Left lobe of liver (tissue), 2 donors: Measurements from ENCODE around the gene C4orf50. TPM values are rescaled to one million over a fixed set of nuclear protein-coding genes. Genes with fewer than 3 reads are reported as not detected.

ENCODE experiments used
- ATAC-seq: fragments of 200-7000 bp; cut with Tn5 transposase; one replicate; pipeline ENCODE4 v1.9.1; 2020; ENCODE audit warnings: mild to moderate bottlenecking, moderate library complexity
- DNase-seq: peaks from one replicate; pipeline ENCODE4 v3.0.0-alpha.2; 2020; ENCODE audit warnings: low spot score
- total RNA-seq: library from RNA; stranded (reverse); gene quantifications from one replicate; pipeline ENCODE4 v1.2.1, GENCODE V29; 2021
- donor health status: DM: no; HTN: no; CAD: no; lungs with moderate emphysema.
- donor health status: DM: no; HTN: yes; CAD: no.

The C4orf50 gene
- total RNA-seq, 1 donor from 2014 or later, result not detected

DNA sequence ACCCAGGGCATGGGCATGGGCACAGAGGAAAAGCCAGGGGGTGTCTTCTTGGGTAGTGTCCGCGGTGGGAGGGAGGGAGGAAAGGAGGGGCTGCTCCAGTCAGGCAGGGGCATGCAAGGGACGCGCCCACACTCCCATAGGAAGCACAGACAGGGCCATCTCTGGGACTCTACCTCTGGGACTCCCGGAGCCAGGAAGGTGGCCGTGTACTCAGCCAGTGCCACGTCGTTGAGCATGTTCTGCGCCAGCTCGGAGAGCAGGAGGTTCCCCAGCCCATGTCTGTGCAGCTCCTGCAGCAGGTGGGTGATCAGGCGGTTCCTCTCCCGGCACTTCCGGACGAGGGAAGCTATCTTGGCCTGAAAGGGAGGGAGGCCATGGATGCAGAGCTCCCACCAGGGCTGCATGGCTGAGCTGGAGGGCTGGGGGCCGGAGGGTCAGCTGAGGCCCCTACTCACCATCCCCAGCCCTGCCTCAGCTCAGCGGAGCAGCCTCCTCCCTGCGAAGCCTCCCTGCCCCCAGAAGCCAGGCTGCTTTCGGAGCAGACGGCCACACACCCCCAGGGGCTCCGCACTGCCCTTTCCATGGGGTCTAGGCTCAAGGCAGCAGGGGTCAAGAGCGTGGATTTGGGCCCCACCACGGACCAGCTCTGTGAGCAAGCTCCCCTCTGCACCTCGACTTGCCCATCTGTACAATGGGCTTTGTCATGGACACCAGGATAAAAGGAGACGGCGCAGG, 44.6 kb downstream of the C4orf50 start:
- DNase-seq (no peak), ATAC-seq (no peak)

DNA sequence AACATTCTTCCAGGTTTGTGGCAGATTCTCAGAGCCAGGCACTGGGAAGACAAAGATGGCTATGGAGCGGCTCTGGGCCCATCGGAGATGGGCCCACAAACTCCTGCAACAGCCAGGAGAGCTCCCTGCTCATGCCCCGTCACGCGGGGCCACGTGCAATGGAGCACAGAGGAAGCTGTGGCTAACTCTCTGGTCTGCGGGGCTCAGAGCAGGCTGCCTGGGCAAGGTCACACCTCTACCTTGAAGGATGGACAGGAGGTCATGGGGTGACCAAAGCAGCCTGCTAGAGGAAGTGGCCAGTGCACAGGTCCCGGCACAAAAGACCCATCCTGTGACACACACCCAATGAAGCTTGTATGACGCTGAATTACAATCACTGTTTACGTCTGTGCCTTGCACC, 45.2 kb downstream of the C4orf50 start:
- DNase-seq, result no peak

DNA sequence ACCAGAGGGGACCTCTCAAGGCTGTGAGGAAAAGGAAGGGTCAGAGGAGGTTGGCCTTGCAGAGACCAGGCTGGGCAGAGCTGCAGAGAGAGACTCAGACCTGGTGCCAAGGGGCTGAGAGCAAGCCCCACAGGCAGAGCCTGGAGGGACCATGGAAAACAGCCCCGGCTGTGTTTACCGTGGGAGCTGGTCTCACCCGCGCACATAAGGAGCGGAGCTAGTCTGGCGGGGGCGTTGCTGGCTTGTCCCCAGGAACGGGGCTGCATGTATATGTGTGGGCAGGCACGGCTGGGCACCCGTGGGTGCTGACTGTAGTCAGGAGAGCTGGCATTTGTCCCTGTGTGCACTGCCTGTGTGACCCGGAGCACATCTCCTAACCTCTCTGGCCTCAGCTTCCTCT, 45.7 kb downstream of the C4orf50 start:
- ATAC-seq (no peak), DNase-seq (no peak)

More for the DNA sequence above, 45.2 kb downstream of the C4orf50 start:
- ATAC-seq, result no peak

DNA sequence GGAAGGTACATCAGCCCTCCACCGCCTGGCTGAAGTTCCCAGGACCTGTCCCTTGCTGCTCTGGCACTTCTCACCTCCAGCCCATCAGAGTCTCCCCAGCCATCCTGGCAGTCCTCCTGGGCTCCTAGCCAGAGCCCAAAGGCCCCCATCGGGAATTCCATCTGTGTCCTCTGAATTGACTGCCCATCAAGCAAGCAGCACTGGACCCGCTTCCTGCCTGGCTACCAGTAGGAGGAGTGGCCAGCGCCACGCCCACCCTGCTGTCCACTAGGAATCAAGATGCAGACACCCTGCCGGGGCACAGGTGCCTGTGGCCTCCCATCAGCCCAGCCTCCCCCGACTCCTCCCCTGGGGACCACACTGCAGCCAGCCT, 47.2 kb downstream of the C4orf50 start:
- DNase-seq (no peak), ATAC-seq (no peak)

DNA sequence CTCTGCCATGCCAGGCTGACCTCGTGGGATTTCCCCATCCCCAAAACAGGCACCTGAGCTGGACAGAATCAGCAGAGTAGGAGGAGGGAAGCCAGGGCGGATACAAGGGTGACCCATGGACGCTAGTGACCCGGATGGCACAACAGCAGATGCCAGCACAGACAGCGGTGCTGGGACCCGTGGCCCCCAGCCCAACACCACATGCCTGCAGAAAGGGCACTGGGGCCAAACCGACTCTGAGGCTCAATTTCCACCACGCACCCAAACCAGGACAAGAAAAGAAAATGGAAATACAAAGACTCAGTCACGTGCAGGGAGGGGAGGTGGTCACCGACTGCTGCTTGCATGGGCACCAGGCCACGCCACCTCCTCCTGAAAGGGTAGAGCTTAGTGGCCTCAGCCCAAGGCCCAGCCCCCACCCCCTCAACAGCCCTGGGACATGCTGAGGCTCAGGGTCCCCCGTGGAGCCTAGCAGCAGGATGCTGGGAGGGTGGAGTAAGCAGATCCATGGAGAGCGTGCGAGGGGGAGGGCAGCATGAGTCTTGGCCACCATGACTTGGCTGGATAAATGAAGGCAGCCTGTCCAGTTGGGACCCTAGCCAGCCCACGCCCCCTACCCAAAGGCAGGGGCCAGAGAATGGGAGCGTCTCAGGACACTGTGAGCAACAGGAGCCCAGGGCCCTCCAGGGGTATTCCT, 47.7 kb downstream of the C4orf50 start:
- ATAC-seq, result no peak
- DNase-seq, result no peak

DNA sequence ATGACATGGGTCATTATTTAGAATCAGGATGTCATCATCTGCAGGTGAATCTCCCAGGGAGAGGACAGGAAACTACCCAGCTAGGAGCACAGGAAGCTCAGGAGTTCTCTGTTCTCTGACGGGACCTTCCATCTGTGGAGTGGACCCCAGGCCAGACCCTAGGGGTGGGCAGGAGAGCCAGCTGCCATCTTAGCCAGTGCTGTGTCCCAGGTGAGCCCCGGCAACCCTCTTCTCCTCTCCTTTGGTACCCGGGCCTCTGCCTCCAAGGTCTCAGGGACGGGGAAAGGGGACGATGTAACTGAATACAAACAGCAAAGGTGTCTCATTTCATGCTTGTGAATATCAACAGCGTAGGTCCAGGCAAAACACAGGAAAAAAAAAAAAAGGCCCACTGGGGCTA, 48.5 kb downstream of the C4orf50 start:
- DNase-seq (no peak), ATAC-seq (no peak)

DNA sequence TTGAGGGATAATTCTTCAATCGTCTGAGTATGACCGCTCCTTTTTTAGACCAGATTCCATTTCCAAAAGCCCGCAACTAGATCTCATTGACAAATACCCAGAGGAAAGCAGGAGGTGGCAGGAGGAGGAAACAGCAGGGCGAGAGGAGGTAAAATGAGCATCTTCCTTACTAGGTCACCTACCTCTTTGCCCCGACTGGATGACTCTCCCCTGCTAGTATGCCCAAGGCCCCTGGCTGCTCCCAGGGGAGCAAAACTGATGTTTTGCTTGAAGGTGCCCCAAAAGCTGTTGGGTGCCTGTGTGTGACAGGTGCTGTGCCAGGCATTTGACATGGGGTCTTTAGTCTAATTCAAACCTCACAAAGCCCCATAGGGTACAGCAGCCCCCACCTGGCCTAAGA, 48.9 kb downstream of the C4orf50 start:
- no peak for DNase-seq

DNA sequence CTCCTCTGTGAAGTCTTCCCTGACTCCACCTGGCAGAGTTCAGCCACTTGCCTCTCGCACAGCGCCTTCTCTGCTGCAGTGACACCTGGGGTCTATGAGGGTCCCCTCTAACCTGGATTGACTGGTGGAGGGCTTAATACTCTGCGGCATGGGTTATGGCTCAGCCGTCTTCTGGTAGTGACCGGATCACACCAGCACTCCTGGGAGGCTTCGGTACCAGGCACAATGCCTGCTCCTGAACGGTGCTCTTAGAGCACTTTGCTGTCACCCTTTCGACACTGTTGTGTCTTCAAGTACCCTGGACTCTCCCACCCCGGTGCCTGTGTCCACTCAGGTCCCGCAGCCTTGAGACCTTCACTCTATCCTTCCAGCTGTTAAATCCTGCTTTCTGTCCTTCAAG, 50.0 kb downstream of the C4orf50 start:
- DNase-seq (no peak), ATAC-seq (no peak)

More for the DNA sequence above, 48.9 kb downstream of the C4orf50 start:
- no peak for ATAC-seq

DNA sequence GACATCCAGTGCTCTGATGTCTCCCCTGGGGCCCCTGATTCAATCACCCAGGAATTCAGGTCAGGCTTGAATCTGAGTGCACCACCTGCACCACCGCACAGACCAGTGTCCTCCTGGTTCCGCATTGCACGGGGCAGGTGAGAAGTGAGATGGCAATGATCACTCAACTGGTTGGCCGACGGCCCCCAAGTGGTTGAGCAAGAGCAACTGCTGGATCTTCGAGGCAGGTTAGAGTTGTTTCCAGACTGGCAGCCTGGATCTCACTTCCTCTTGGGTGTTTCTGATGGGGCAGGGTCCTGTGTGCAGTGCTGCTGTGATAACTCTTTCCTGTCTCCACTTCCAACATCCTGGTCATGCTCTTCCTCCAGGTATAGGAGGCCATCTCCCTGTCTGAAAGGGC, 50.4 kb downstream of the C4orf50 start:
- DNase-seq (no peak), ATAC-seq (no peak)

DNA sequence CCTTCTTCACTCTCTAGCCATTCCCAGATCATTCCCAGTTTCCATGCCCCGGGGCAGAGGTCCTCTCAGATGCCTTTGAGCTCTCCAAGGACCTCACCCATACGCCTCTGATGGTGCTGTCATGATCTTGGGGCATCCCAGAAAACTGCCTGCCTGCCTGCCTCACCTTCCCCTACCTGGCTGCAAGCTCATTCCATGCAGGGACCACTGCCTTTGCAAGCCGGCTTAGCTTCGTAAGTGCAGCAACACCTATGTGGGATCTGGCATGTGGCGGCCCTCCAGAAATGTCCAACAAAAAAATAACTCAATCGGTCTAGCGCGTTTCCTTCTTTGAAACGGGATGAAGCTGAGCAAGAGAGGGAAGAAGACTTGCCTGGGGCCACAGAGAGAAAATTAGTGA, 53.0 kb downstream of the C4orf50 start:
- no peak for ATAC-seq
- DNase-seq, result no peak

DNA sequence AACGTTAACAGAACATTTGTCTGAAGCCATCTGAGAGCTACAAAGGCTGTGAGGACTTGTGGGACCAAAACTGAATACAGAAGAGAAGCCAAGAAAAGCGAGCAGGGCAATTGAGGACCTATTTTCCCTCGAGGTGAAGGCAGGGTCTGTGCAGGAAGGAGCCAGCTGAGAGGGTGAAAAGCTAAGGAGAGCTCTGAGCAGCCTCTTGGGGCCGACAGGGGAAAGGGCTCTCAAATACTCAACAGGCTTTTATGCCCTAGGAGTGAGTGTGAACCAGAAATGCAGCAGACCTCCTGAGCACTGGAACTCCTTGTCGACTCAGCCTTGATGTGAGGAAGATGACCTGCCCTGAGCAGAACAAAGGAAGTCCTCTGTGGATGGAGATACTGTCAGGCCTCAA, 54.2 kb downstream of the C4orf50 start:
- DNase-seq (no peak), ATAC-seq (no peak)

DNA sequence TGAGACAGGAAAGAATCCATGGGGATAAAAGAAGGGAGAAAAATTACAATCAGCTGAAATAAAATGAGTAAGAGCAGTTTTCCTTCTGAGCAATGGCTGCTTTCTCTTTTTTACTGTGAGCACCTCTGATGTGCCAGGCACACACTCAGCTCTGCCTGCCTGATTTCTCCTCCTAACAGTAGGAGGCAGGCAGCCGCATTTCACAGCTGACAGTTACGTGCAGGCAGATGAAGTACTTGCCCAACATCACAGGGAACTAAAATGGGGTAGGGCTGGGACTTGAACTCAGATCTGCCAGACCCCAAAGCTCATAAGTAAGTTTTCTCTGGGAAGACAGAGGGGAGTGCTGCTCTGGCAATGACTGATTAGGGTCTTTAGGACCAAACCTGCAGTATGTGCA, 54.6 kb downstream of the C4orf50 start:
- ATAC-seq, result no peak
- no peak for DNase-seq

DNA sequence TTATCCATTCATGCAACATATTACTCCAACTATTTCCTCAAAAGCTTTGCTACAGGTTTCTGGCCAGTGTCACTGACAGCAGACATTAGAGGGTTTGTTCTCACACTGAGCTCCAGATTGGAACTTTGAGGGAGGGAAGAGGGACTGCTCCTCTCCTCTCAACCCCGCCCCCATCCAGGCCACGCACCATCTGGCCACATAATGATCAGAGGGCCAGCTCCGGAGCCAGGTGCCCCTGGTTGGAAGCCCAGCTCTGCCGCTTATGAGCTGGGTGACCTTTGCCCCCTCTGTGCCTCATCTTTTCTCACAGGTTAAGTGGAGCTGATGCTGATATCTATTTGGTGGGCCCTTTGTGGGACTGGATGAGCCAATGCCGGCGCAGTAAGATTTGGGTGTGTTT, 55.8 kb downstream of the C4orf50 start:
- DNase-seq (no peak), ATAC-seq (no peak)

DNA sequence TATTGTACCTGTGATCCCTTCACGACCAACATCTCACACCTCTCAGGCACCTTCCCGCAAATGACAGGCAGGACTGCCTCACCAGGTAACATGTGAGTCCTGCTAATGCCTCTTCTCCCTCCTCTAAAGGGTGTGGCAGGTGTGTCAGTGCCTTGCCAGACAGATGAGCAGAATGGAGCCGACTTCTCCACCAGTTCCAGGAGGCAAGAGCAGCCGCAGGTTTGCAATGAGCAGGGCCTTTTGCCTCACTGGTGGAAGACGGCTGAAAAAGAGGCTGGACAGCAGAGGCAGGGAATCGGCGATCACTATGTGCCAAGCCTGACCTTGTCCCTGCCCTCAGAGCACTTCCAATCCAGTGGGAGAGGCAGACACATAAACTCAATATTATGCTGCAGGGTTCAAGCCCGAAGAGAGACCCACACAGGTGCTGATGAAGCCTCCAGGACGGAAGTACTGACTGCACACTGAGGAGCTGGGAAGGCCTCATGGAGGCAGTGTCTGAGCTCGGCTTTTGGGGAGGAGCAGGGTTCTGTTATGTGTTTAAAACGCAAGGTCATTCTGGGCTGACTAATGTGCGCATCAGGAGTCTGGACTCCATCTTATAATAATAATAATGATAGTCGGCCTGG, 57.9 kb downstream of the C4orf50 start:
- peak; percentile 15 for DNase-seq
- ATAC-seq, result no peak

DNA sequence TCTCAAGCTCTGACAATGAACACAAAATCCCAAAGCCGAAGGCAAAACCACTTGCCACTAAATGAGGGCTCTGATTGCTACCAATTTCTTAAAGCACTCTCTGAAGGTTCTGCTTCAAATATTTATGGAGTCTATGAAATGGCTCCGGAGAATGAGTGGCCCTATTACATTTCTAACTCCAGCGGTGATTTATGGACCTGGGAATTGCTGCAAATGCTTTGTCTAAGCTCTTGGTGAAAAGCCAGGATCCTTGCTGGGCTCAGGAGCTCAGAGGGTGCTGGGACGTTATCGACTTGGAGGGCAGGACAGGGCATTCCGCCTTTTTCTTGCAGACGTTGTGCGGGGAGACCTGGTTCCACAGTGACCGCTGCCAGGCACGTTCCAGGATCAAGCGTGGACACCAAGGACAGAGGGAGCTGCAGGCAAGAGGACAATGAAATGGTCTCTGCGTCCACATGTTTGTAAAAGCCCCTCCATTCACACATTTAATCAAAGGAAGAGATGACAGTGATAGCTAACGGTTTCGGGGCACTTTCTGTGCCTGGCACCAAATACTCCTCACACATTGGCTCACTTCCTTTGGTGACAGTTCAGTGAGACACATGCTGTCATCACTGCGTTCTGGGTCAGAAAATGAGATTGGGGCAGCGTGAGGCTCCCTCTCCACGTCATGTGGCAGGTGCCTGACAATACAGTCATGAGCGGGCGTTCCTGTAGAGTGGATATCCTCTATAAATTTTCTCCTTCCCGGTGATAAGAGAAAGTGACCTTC, 58.8 kb downstream of the C4orf50 start:
- DNase-seq, result no peak

DNA sequence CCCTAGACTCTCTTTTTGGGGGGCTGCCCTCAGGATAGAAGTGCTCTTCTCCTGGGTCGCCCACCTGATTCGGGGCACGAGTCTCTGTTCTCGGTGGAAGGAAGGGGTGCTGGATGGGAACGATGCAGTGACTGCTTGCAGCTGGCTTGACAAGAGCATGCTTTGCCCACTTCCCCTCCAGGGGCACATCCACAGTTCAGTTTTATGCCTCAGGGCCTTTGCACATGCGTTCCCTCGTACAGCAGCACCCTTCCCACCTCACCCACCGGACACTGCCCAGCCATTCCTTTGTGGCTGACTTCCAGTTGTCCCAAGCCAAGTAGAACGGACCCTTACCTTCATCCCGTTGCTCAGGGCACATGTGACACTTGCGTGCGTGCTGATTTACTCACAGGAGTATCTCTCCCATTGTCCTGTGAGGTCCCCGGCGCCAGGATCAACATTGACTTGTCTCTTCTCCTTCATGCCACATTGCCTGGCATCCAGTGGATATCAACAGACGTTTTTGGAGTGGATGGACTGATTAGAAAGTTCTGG, 60.0 kb downstream of the C4orf50 start:
- ATAC-seq (no peak), DNase-seq (no peak)

More for the DNA sequence above, 58.8 kb downstream of the C4orf50 start:
- no peak for ATAC-seq

DNA sequence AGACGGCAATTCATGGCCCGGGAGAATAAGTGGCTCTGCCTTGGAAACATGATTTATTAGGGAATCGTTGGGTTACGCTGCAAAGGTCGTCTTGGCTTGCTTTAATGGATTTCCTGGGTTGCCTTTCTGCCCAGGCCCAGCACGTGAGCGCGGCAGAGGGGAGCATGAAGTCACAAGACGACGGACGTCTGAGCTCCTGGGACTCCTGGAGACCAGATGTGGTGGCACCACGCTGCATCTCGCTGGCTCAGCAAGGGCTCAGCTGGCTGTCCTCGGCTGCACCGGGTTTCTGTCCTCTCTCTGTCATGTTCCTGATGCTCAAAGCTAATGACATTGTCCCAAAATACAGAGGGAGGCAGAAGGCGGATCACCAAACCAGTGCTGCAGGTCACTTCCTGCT, 61.2 kb downstream of the C4orf50 start:
- ATAC-seq, result no peak

DNA sequence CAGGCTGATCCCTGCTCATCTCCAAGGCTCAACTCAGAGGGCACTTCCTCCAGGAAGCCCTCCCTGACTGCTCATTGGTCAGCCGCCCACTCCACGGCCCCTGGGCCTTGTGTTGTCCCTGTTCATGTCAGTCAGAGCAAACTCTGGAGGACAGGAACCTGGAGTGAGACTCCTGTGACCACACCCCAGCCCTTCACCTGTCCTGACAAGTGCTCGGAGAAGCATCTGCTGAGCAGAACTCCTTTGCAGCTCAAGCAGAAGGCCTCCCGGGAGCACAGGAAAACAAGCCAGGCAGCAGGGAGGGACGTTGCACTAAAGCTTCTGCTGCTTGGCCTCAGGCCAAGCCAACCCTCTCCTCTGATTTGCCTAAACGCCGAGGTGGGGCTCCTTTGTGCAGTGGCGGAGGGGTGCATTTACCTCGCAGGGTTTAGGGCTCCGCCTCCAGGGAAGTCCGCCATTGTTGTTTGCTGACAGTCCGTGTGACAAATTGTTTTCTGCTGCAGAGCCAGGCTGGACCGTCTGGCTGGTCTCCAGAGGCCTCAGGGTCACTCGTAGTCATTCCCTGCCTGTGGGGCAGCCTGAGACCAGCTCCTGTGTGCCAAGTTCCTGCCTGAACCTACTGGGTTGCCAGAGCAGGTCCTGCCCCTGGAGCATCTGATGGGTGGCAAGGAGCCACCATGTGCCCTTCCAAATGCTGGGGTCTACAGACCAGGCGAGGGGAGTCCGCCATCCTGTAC, 61.8 kb downstream of the C4orf50 start:
- peak; percentile 77 for ATAC-seq
- DNase-seq, result peak; percentile 59

More for the DNA sequence above, 61.2 kb downstream of the C4orf50 start:
- DNase-seq, result no peak

DNA sequence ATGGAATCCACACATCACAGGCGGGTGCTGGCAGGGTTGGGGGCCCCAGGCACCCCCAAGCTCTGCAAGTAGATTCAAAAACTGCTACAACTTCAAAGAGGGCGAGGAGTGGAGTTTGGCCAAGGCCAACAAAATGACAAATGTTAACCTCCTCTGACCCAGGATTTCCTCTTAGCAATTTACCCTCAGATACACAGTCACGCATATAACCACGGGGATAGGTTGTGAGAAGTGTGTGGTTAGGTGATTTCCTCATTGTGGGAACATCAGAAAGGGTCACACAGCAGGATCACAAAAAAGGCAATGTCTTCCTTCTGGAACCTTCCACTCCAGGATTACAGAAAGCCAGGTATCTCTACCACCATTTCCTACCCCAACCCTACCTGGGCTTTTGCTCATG, 62.4 kb downstream of the C4orf50 start:
- ATAC-seq, result no peak
- no peak for DNase-seq

DNA sequence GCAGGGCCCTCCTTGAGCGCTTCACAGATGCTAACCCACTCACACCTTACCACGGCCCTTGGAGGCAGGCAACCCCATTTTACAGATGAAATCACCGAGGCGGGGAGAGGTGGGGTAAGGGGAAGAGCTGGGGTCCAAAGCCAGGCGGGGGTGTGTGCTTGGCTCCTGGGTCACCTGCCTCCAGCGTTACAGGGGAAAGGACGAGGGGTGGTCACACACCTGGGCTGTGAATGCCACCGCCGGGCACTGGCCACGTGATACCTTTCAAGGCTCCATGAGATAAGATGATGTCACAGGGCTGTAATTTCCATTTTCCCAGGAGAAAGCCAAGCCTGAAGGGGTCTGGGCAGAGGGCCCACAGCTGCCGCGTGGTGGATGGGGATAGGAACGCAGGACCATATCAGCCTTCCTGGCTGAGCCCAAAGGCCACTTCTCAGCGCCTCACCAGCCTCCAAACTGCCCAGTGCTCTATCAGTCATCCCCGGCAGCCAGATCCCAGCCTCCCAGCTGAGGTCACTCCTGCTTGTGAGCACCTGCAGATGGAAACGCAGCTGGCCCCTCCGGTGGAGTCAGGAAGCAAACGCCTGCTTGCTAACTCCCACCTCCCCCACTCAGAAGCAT, 62.9 kb downstream of the C4orf50 start:
- ATAC-seq, result no peak
- DNase-seq, result no peak
